Endothelial cell of umbilical vein (primary cell): ENCODE measurements around the gene ZC3H18. TPM values are rescaled to one million over a fixed set of nuclear protein-coding genes. Genes with fewer than 3 reads are reported as not detected.

ENCODE experiments used
- BruUV-seq: library from RNA; stranded (reverse); fragments of 400-500 nt; replicated peaks from 2 replicates; lab custom pipeline; 2021; lab: Mats Ljungman, UMichigan
- CTCF ChIA-PET: fragments of 300-600, 350-600 bp; sonication (Branson Sonifier 250); formaldehyde crosslinking; loops from one replicate; lab custom pipeline; 2021; ENCODE audit warnings: antibody characterized with exemption, inconsistent platforms; lab: Charles Lee
- POLR2A ChIA-PET: fragments of 300-600, 350-600 bp; sonication (Branson Sonifier 250); formaldehyde crosslinking; loops from one replicate; lab custom pipeline; 2021; ENCODE audit warnings: antibody characterized with exemption, inconsistent platforms; lab: Charles Lee
- DNase-seq: peaks from one replicate; pipeline ENCODE4 v3.0.0-alpha.2; 2011; ENCODE audit warnings: low read depth, low spot score
- FAIRE-seq: peaks from 2 replicates; lab custom pipeline; 2011; peaks lifted over from hg19 to GRCh38; lab: Jason Lieb, UNC
- H2AFZ ChIP-seq: 2 replicates; pipeline ENCODE4 v1.6.0; 2012; ENCODE audit warnings: low read depth, low read length, control low read depth, inconsistent platforms
- H3K27ac ChIP-seq: 2 replicates; pipeline ENCODE4 v1.5.1; 2011; ENCODE audit warnings: low read depth, mild to moderate bottlenecking, control low read depth, low read length, moderate library complexity; ENCODE audit not compliant: insufficient read depth
- H3K27me3 ChIP-seq, 2 experiments: 2 replicates each; pipeline versions ENCODE4 v1.6.0 to v1.6.1; 2011; ENCODE audit warnings: low read length in 2 of 2, mixed read lengths in 1 of 2; ENCODE audit not compliant: control insufficient read depth in 2 of 2, insufficient read depth in 2 of 2
- H3K36me3 ChIP-seq, 2 experiments: 2 replicates in 1 of 2; 3 replicates in 1 of 2; pipeline ENCODE4 v1.5.1; 2011; ENCODE audit warnings: low read length in 2 of 2, mild to moderate bottlenecking in 1 of 2, moderate library complexity in 1 of 2; ENCODE audit not compliant: control insufficient read depth in 2 of 2, insufficient read depth in 2 of 2; ENCODE audit errors: extremely low read depth in 1 of 2
- H3K4me1 ChIP-seq: 3 replicates; pipeline ENCODE4 v1.5.1; 2011; ENCODE audit warnings: mild to moderate bottlenecking, low read length; ENCODE audit not compliant: control insufficient read depth, insufficient read depth; ENCODE audit errors: extremely low read depth
- H3K4me2 ChIP-seq: 2 replicates; pipeline ENCODE4 v1.6.1; 2011; ENCODE audit warnings: low read length, control low read depth, mixed read lengths; ENCODE audit not compliant: insufficient read depth
- H3K4me3 ChIP-seq, 3 experiments: fragments of 200-600 bp in 1 of 3; sonication (generic), shearing (Covaris generic) in 1 of 3; replicated peaks in 1 of 3; 2 replicates each; pipeline ENCODE4 v1.5.1; 2011 to 2016; ENCODE audit warnings: control low read depth in 3 of 3, low read length in 3 of 3, mild to moderate bottlenecking in 2 of 3, inconsistent platforms in 1 of 3, low read depth in 1 of 3, moderate library complexity in 1 of 3; ENCODE audit not compliant: insufficient read depth in 1 of 3
- H3K79me2 ChIP-seq: 2 replicates; pipeline ENCODE4 v1.6.0; 2012; ENCODE audit warnings: low read length, inconsistent platforms; ENCODE audit not compliant: control insufficient read depth, insufficient read depth
- H3K9ac ChIP-seq: replicated peaks from 2 replicates; pipeline ENCODE3; 2011; ENCODE audit warnings: low read length, control low read depth; ENCODE audit not compliant: insufficient read depth; ENCODE audit errors: extremely low read depth
- H3K9me1 ChIP-seq: replicated peaks from 3 replicates; pipeline ENCODE4 v1.6.0; 2011; ENCODE audit warnings: mild to moderate bottlenecking, low read length; ENCODE audit not compliant: control insufficient read depth, insufficient read depth; ENCODE audit errors: extremely low read depth
- H3K9me3 ChIP-seq: replicated peaks from 2 replicates; pipeline ENCODE4 v1.5.1; 2012; ENCODE audit warnings: low read length, inconsistent platforms; ENCODE audit not compliant: control insufficient read depth, insufficient read depth
- H4K20me1 ChIP-seq: replicated peaks from 2 replicates; pipeline ENCODE3; 2011; ENCODE audit warnings: mild to moderate bottlenecking, low read length; ENCODE audit not compliant: control insufficient read depth, insufficient read depth; ENCODE audit errors: extremely low read depth
- EZH2 ChIP-seq: IDR thresholded peaks from 2 replicates; pipeline ENCODE4 v1.6.1; 2012; ENCODE audit warnings: borderline replicate concordance, low read depth, mild to moderate bottlenecking, moderate library complexity, low read length, inconsistent platforms; ENCODE audit not compliant: severe bottlenecking
- FOS ChIP-seq: IDR thresholded peaks from 2 replicates; pipeline ENCODE4 v1.6.1; 2011; ENCODE audit warnings: mild to moderate bottlenecking, low read length, moderate library complexity, borderline replicate concordance; ENCODE audit not compliant: insufficient read depth
- GATA2 ChIP-seq: IDR thresholded peaks from 2 replicates; pipeline ENCODE4 v1.7.0; 2011; ENCODE audit warnings: low read depth, mild to moderate bottlenecking, moderate library complexity, mixed read lengths, low read length; ENCODE audit not compliant: insufficient read length, insufficient read depth
- JUN ChIP-seq: IDR thresholded peaks from 2 replicates; pipeline ENCODE4 v1.6.1; 2011; ENCODE audit warnings: borderline replicate concordance, low read depth; ENCODE audit not compliant: insufficient read length, insufficient read depth
- MYC ChIP-seq: IDR thresholded peaks from one replicate; pipeline ENCODE4 v1.6.1; 2011; ENCODE audit warnings: mild to moderate bottlenecking, low read depth, low read length
- POLR2A ChIP-seq: IDR thresholded peaks from 2 replicates; pipeline ENCODE4 v1.6.1; 2012; ENCODE audit warnings: low read depth, mild to moderate bottlenecking, control low read depth, low read length
- POLR2AphosphoS5 ChIP-seq: IDR thresholded peaks from 2 replicates; pipeline ENCODE4 v1.6.1; 2012; ENCODE audit warnings: low read depth, mild to moderate bottlenecking, control low read depth, low read length, moderate library complexity; ENCODE audit not compliant: insufficient read depth
- dilution Hi-C: fragments of 300-500 bp; cut with MboI; formaldehyde crosslinking; loops from one replicate; pipeline ENCODE4 v1.15.0; 2019; ENCODE audit warnings: low sequenced_read_pairs; ENCODE audit not compliant: extremely low pct_ligation_motif_present
- intact Hi-C: fragments of 100-400 bp; cut with micrococcal nuclease; formaldehyde crosslinking; loops from one replicate; pipeline ENCODE4 v1.10.0; 2022
- polyA plus RNA-seq, 4 experiments: library from polyadenylated mRNA; depleted of rRNA in 3 of 4; stranded (reverse) in 3 of 4; unstranded in 1 of 4; fragments of >200 nt; gene quantifications; 2 replicates each; pipeline versions ENCODE4 v1.2.1 to v1.2.3, GENCODE V29; 2011 to 2012; ENCODE audit warnings: missing spikeins in 1 of 4
- total RNA-seq: library from RNA; stranded (reverse); gene quantifications from 2 replicates; pipeline ENCODE4 v1.2.3, GENCODE V29; 2021
- TF ChIP-seq, protein P1 (sequence below): IDR thresholded peaks from 2 replicates; pipeline ENCODE4 v1.6.1; 2011; ENCODE audit not compliant: insufficient read depth, insufficient read length
- TF ChIP-seq, protein P2 (sequence below), 2 donors: IDR thresholded peaks; 1 replicate in 1 of 2; 2 replicates in 1 of 2; pipeline ENCODE4 v1.5.1; 2011; ENCODE audit warnings: low read length in 2 of 2, mild to moderate bottlenecking in 2 of 2, moderate library complexity in 2 of 2, control low read depth in 1 of 2, inconsistent platforms in 1 of 2, low read depth in 1 of 2; ENCODE audit not compliant: insufficient read depth in 1 of 2; ENCODE audit errors: extremely low read depth in 1 of 2

Gene ZC3H18
- total and polyA plus RNA-seq, 2 donors (not counting 3 experiments of a cell fraction or from before 2014, with no cell fraction given): 12.1 to 52.8 TPM

DNA sequence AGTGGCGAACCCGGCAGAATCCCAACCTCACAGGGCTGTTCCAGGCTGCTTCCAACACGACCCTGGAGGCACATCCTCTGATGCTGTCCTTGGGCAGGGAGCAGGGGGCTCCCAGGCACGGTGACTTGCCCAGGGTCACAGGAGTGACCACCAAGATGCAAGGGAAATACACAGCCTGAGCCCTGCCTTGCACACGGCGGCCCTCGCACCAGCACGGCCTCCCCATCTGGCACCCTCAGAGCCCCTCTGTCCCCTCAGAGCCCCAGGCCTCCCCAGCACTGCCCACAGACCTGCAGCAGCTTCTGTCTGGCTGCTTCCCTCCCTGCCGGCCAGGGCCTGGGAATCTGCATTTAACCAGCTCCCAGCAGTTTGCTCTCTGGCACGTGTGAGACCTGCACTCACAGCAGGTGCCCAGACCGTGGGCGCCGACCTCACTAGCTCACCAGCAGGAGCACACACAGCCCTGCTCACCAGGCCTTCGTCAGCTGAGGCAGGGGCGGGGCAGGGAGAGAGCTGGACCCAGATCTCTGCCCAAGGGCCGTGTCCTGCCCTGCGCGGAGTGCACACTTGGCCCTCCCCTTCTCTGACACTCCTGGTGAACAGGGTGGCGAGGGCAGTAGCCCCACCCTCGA, 29.7 kb upstream of the ZC3H18 start:
- H3K9ac ChIP-seq: no peak overlapping the region
- dilution Hi-C loops (no loop called here), intact Hi-C loops (no loop called here)
- H3K27ac ChIP-seq: no peak overlapping the region
- H2AFZ ChIP-seq: no peak overlapping the region
- H3K4me1 ChIP-seq: no peaks in the 10 kb centered on the region
- no peak overlapping the region for H3K4me3 ChIP-seq
- peaks cover 2 to 11% of the 10 kb centered on the region in 2 experiments for H3K27me3 ChIP-seq
- peaks cover 3% of the 10 kb centered on the region for H3K9me3 ChIP-seq
- no TSS peak for BruUV-seq
- POLR2A ChIA-PET: no interaction called here
- H3K4me2 ChIP-seq: no peak overlapping the region
- H3K9me1 ChIP-seq: no peaks in the 10 kb centered on the region
- no peaks in the 10 kb centered on the region for H3K79me2 ChIP-seq
- no peak for DNase-seq
- CTCF ChIA-PET: no interaction called here
- no peaks in the 10 kb centered on the region for H3K36me3 ChIP-seq
- no peak for FAIRE-seq
- no peak for TF ChIP-seq POLR2A
- TF ChIP-seq GATA2: no peak
- TF ChIP-seq MYC: no peak
- TF ChIP-seq, protein P1, sequence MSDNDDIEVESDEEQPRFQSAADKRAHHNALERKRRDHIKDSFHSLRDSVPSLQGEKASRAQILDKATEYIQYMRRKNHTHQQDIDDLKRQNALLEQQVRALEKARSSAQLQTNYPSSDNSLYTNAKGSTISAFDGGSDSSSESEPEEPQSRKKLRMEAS: no peak
- TF ChIP-seq FOS: no peak
- no peak for TF ChIP-seq POLR2AphosphoS5
- TF ChIP-seq, protein P2, sequence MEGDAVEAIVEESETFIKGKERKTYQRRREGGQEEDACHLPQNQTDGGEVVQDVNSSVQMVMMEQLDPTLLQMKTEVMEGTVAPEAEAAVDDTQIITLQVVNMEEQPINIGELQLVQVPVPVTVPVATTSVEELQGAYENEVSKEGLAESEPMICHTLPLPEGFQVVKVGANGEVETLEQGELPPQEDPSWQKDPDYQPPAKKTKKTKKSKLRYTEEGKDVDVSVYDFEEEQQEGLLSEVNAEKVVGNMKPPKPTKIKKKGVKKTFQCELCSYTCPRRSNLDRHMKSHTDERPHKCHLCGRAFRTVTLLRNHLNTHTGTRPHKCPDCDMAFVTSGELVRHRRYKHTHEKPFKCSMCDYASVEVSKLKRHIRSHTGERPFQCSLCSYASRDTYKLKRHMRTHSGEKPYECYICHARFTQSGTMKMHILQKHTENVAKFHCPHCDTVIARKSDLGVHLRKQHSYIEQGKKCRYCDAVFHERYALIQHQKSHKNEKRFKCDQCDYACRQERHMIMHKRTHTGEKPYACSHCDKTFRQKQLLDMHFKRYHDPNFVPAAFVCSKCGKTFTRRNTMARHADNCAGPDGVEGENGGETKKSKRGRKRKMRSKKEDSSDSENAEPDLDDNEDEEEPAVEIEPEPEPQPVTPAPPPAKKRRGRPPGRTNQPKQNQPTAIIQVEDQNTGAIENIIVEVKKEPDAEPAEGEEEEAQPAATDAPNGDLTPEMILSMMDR (IDR thresholded peaks at IDR 0.05; ENCODE audit: extremely low read depth in 1 of 2, insufficient read depth in 1 of 2, low read depth in 1 of 2, low read length in 2 of 2): no peak
- TF ChIP-seq EZH2: no peak
- TF ChIP-seq JUN: no peak
- H4K20me1 ChIP-seq: no peaks in the 10 kb centered on the region
